ENCODE measurements around the gene SEMA4G.

SEMA4G gene

DNA sequence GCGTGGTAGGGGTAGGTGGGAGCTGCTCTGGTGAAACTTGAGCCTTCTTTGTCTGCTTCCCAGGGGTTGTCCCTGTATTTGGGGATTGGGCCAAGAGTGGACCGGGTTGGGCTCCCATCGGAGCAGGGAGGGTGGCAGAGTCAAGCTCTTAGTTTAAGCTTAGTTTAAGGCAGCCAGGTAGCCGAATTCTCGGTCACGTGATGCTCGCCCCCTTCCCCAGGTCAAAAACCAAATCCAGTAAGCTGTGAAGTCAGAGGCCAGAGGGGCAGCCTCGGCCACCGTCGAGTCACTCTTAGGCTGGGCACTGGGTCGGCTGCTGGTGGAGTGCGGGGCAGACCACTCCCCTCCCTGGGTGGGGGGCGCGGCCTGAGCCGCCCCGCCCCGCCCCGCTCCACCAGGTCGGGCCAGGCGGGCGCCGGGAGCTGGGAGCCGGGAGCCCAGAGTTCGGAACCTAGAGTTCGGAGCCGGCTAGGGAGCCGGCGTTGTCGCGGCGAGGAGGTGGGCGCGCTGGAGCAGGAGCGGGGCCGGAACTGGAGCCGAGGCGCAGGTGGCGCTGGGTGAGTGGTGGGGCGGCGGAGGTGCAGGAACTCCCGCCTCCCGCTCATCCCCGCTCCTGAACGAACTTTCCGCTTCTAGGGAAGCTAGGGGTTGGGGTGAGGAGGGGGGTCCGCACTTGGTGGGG is 27.5 kb downstream of the SEMA4G start (continued):
- TF ChIP-seq ZNF157 (tag by site-specific recombination; IDR thresholded peaks at IDR 0.05), result no peak
- 0 out of 2 replicates have a peak, but pooled peaks have one; percentile 0 for TF ChIP-seq ZFP37 (tag by site-specific recombination; IDR thresholded peaks at IDR 0.05)
- TF ChIP-seq PRDM10 (tag by site-specific recombination; IDR thresholded peaks at IDR 0.05), result peak; percentile 78
- no peak for TF ChIP-seq ZSCAN5A (tag by site-specific recombination; IDR thresholded peaks at IDR 0.05)
- peak; percentile 66; the same call in 1 of the 2 replicates for TF ChIP-seq SP3 (tag by site-specific recombination; IDR thresholded peaks at IDR 0.05)
- TF ChIP-seq, protein P1, sequence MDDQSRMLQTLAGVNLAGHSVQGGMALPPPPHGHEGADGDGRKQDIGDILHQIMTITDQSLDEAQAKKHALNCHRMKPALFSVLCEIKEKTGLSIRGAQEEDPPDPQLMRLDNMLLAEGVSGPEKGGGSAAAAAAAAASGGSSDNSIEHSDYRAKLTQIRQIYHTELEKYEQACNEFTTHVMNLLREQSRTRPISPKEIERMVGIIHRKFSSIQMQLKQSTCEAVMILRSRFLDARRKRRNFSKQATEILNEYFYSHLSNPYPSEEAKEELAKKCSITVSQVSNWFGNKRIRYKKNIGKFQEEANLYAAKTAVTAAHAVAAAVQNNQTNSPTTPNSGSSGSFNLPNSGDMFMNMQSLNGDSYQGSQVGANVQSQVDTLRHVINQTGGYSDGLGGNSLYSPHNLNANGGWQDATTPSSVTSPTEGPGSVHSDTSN (CRISPR knock-in tag; IDR thresholded peaks at IDR 0.05), result 0 out of 2 replicates have a peak, but pooled peaks have one; percentile 21
- no peak for TF ChIP-seq ZNF670 (tag by site-specific recombination; IDR thresholded peaks at IDR 0.05; ENCODE audit: low read depth)

GRCh38 chr10:100997360-100998182 is 28.3 kb downstream of the SEMA4G start:
- H3K27ac ChIP-seq (ENCODE audit: extremely low read depth, low read depth, low read length), result peak overlapping the region; percentile 94
- H3K4me3 ChIP-seq (ENCODE audit: low read depth, low read length), result peak overlapping the region; percentile 57
- ChIA-PET POLR2A (interaction anchor here (0.6 to 2.4 kb wide), 13 partner anchors 9 to 514 kb away, joined by 3 to 14 read pairs (median 4); partner anchors contain the start of genes PDZD7 and SFXN3), CTCF (interaction anchor here (0.6 to 16.6 kb wide), 31 partner anchors 9 to 1190 kb away, joined by 3 to 274 read pairs (median 4); partner anchors contain the start of genes MRPL43 and TWNK)
- peaks cover 3 to 37% of the 10 kb centered on the region in 2 experiments for H3K36me3 ChIP-seq (ENCODE audit: control insufficient read depth in 2 of 2, insufficient read depth in 1 of 2, low read length in 2 of 2)
- H3K4me1 ChIP-seq (ENCODE audit: control insufficient read depth, insufficient read depth, low read length), result peaks cover 8% of the 10 kb centered on the region
- no peaks in the 10 kb centered on the region for H3K9me3 ChIP-seq (ENCODE audit: control insufficient read depth, insufficient read depth, low read depth, low read length)
- no peak for TF ChIP-seq ZNF311 (tag by site-specific recombination; IDR thresholded peaks at IDR 0.05; ENCODE audit: borderline replicate concordance)
- peak; percentile 80 for TF ChIP-seq SP2 (tag by site-specific recombination; IDR thresholded peaks at IDR 0.05)
- TF ChIP-seq ZNF221 (tag by site-specific recombination; IDR thresholded peaks at IDR 0.05; ENCODE audit: borderline replicate concordance), result no peak
- peak; percentile 77; the same call in 1 of the 2 replicates for TF ChIP-seq ZFP3 (tag by site-specific recombination; IDR thresholded peaks at IDR 0.05; ENCODE audit: low read depth)
- TF ChIP-seq ZNF501 (tag by site-specific recombination; IDR thresholded peaks at IDR 0.05), result peak; percentile 60; the same call in 1 of the 2 replicates
- no peak for TF ChIP-seq ZNF521 (tag by site-specific recombination; IDR thresholded peaks at IDR 0.05)
- TF ChIP-seq, protein P2, sequence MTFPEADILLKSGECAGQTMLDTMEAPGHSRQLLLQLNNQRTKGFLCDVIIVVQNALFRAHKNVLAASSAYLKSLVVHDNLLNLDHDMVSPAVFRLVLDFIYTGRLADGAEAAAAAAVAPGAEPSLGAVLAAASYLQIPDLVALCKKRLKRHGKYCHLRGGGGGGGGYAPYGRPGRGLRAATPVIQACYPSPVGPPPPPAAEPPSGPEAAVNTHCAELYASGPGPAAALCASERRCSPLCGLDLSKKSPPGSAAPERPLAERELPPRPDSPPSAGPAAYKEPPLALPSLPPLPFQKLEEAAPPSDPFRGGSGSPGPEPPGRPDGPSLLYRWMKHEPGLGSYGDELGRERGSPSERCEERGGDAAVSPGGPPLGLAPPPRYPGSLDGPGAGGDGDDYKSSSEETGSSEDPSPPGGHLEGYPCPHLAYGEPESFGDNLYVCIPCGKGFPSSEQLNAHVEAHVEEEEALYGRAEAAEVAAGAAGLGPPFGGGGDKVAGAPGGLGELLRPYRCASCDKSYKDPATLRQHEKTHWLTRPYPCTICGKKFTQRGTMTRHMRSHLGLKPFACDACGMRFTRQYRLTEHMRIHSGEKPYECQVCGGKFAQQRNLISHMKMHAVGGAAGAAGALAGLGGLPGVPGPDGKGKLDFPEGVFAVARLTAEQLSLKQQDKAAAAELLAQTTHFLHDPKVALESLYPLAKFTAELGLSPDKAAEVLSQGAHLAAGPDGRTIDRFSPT (tag by site-specific recombination; IDR thresholded peaks at IDR 0.05), result peak; percentile 80
- TF ChIP-seq ZNF239 (tag by site-specific recombination; IDR thresholded peaks at IDR 0.05), result no peak
- peak; percentile 96 for TF ChIP-seq ZBTB26 (tag by site-specific recombination; optimal IDR thresholded peaks at IDR 0.05)
- TF ChIP-seq ZNF169 (tag by site-specific recombination; IDR thresholded peaks at IDR 0.05), result no peak
- no peak for TF ChIP-seq ZNF510 (tag by site-specific recombination; IDR thresholded peaks at IDR 0.05; ENCODE audit: insufficient replicate concordance)
- TF ChIP-seq ZNF660 (tag by site-specific recombination; IDR thresholded peaks at IDR 0.05), result 0 out of 2 replicates have a peak, but pooled peaks have one; percentile 23
- TF ChIP-seq ZSCAN4 (tag by site-specific recombination; IDR thresholded peaks at IDR 0.05), result no peak
- peak; percentile 95 for TF ChIP-seq GLIS2 (tag by site-specific recombination; IDR thresholded peaks at IDR 0.05)
- TF ChIP-seq ZNF837 (tag by site-specific recombination; IDR thresholded peaks at IDR 0.05), result 0 out of 2 replicates have a peak, but pooled peaks have one; percentile 10
- TF ChIP-seq ZNF48 (tag by site-specific recombination; IDR thresholded peaks at IDR 0.05), result no peak

All from HEK293 (cell line).